Colonic mucosa (tissue), 4 donors: Measurements from ENCODE around the gene CCDC186. TPM values are rescaled to one million over a fixed set of nuclear protein-coding genes. Genes with fewer than 3 reads are reported as not detected.

Experiments
- DNase-seq: peaks from one replicate; pipeline ENCODE4 v3.0.0-alpha.2; 2020
- H3K27ac ChIP-seq: fragments of 200-600 bp; one replicate; pipeline ENCODE4 v1.8.0; 2021
- H3K27me3 ChIP-seq: fragments of 200-600 bp; one replicate; pipeline ENCODE4 v1.8.0; 2021
- H3K36me3 ChIP-seq: fragments of 200-600 bp; one replicate; pipeline ENCODE4 v1.8.0; 2021
- H3K4me1 ChIP-seq: fragments of 200-600 bp; one replicate; pipeline ENCODE4 v1.8.0; 2021; ENCODE audit warnings: mild to moderate bottlenecking
- H3K4me3 ChIP-seq: fragments of 200-600 bp; one replicate; pipeline ENCODE4 v1.8.0; 2021
- H3K9ac ChIP-seq, 2 donors: one replicate each; pipeline ENCODE4 v1.7.0; 2013; ENCODE audit warnings: control low read depth in 2 of 2, low read depth in 2 of 2, low read length in 2 of 2
- H3K9me3 ChIP-seq: fragments of 200-600 bp; one replicate; pipeline ENCODE4 v1.8.0; 2021
- CTCF ChIP-seq: fragments of 200-600 bp; IDR thresholded peaks from one replicate; pipeline ENCODE4 v1.8.0; 2022; ENCODE audit warnings: antibody characterized with exemption, mild to moderate bottlenecking
- intact Hi-C: fragments of 100-400 bp; cut with DNase I; formaldehyde crosslinking; loops from one replicate; pipeline ENCODE4 v1.14.1; 2022
- total RNA-seq, 2 donors: library from RNA; stranded (reverse); fragmentation: NEBNext Ultra II Directional in 1 of 2; extraction: Animal tissue kit (Norgen Biotek cat#: 25700) in 1 of 2; gene quantifications; one replicate each; pipeline ENCODE4 v1.2.1, GENCODE V29; 2021
- donor health status: healthy.
- donor health status: DM: no; HTN: no; CAD: no.
- donor health status: DM: no; HTN: no; CAD: no.

Gene CCDC186
- total RNA-seq, 2 donors from 2014 or later: 31.2 to 53.1 TPM

GRCh38 chr10:114117728-114118127, 56.3 kb downstream of the CCDC186 start:
- Histone ChIP-seq H3K27me3 (no peaks in the 10 kb centered on the region), H3K27ac (no peak overlapping the region), H3K36me3 (no peaks in the 10 kb centered on the region), H3K9me3 (no peaks in the 10 kb centered on the region), H3K9ac (no peak overlapping the region), H3K4me1 (no peaks in the 10 kb centered on the region), H3K4me3 (no peak overlapping the region)
- TF ChIP-seq CTCF: no peak
- intact Hi-C loops: no loop called here
- no peak for DNase-seq

GRCh38 chr10:114115661-114116445, 58.1 kb downstream of the CCDC186 start:
- H3K9ac ChIP-seq: no peak overlapping the region
- no peak for DNase-seq
- H3K27ac ChIP-seq: no peak overlapping the region
- intact Hi-C loops: no loop called here
- no peaks in the 10 kb centered on the region for H3K36me3 ChIP-seq
- TF ChIP-seq CTCF: no peak
- no peaks in the 10 kb centered on the region for H3K27me3 ChIP-seq
- H3K9me3 ChIP-seq: no peaks in the 10 kb centered on the region
- H3K4me1 ChIP-seq: no peaks in the 10 kb centered on the region
- no peak overlapping the region for H3K4me3 ChIP-seq

GRCh38 chr10:114110174-114110972, 63.6 kb downstream of the CCDC186 start:
- Histone ChIP-seq H3K4me1 (no peaks in the 10 kb centered on the region), H3K27me3 (no peaks in the 10 kb centered on the region), H3K4me3 (no peak overlapping the region), H3K36me3 (no peaks in the 10 kb centered on the region), H3K9ac (no peak overlapping the region), H3K27ac (no peak overlapping the region), H3K9me3 (no peaks in the 10 kb centered on the region)
- DNase-seq: no peak
- no peak for TF ChIP-seq CTCF
- intact Hi-C loops: no loop called here

GRCh38 chr10:114103284-114103683, 70.7 kb downstream of the CCDC186 start:
- Histone ChIP-seq H3K27me3 (no peaks in the 10 kb centered on the region), H3K9me3 (no peaks in the 10 kb centered on the region), H3K4me3 (no peak overlapping the region), H3K27ac (no peak overlapping the region), H3K4me1 (no peaks in the 10 kb centered on the region), H3K9ac (no peak overlapping the region), H3K36me3 (no peaks in the 10 kb centered on the region)
- intact Hi-C loops: loop anchor here (2.0 to 10.0 kb wide), 3 partner anchors 198 to 398 kb away; no protein-coding TSS in a partner anchor
- peak; percentile 60 for TF ChIP-seq CTCF
- no peak for DNase-seq

GRCh38 chr10:114102256-114102655, 71.7 kb downstream of the CCDC186 start:
- Histone ChIP-seq H3K27me3 (no peaks in the 10 kb centered on the region), H3K27ac (no peak overlapping the region), H3K9ac (no peak overlapping the region), H3K4me3 (no peak overlapping the region), H3K36me3 (no peaks in the 10 kb centered on the region), H3K9me3 (no peaks in the 10 kb centered on the region), H3K4me1 (no peaks in the 10 kb centered on the region)
- no peak for DNase-seq
- intact Hi-C loops: loop anchor here (2.0 to 10.0 kb wide), 3 partner anchors 197 to 397 kb away; no protein-coding TSS in a partner anchor
- no peak for TF ChIP-seq CTCF
